Fibroblast of pulmonary artery (primary cell): ENCODE data around the gene INPP4B.

Experiments
- DNase-seq: peaks from one replicate; pipeline ENCODE4 v3.0.0-alpha.2; 2010; ENCODE audit warnings: low read depth
- H3K4me3 ChIP-seq: replicated peaks from 2 replicates; pipeline ENCODE4 v1.5.1; 2011; ENCODE audit warnings: low read depth, mild to moderate bottlenecking, control low read depth, low read length, moderate library complexity
- CTCF ChIP-seq: IDR thresholded peaks from 2 replicates; pipeline ENCODE4 v1.5.1; 2011; ENCODE audit warnings: mild to moderate bottlenecking, control low read depth, low read length, inconsistent platforms; ENCODE audit errors: missing control alignments

Gene INPP4B

GRCh38 chr4:142463206-142463605 lies 382.9 kb downstream of the INPP4B start:
- DNase-seq: no peak
- H3K4me3 ChIP-seq: no peak overlapping the region
- TF ChIP-seq CTCF: no peak

- H3K4me3 ChIP-seq: no peak overlapping the region
- DNase-seq: peak; percentile 24
- no peak for TF ChIP-seq CTCF
These were observed 393.8 kb downstream of the INPP4B start for GRCh38 chr4:142452161-142452855.

GRCh38 chr4:142449771-142450373 lies 396.2 kb downstream of the INPP4B start:
- no peak for DNase-seq
- no peak overlapping the region for H3K4me3 ChIP-seq
- no peak for TF ChIP-seq CTCF

GRCh38 chr4:142447009-142447408 lies 399.1 kb downstream of the INPP4B start:
- DNase-seq: no peak
- no peak overlapping the region for H3K4me3 ChIP-seq
- no peak for TF ChIP-seq CTCF

- H3K4me3 ChIP-seq: no peak overlapping the region
- no peak for DNase-seq
- TF ChIP-seq CTCF: no peak
These were observed 402.6 kb downstream of the INPP4B start for GRCh38 chr4:142443469-142443868.

- no peak for TF ChIP-seq CTCF
- no peak overlapping the region for H3K4me3 ChIP-seq
- peak; percentile 9 for DNase-seq
These were observed 406.0 kb downstream of the INPP4B start for GRCh38 chr4:142440093-142440492.
